ENCODE results near the gene MUC5B. TPM values are rescaled to one million over a fixed set of nuclear protein-coding genes. Genes with fewer than 3 reads are reported as not detected.

MUC5B gene
- total RNA-seq, 2 experiments from 2014 or later: not detected

DNA sequence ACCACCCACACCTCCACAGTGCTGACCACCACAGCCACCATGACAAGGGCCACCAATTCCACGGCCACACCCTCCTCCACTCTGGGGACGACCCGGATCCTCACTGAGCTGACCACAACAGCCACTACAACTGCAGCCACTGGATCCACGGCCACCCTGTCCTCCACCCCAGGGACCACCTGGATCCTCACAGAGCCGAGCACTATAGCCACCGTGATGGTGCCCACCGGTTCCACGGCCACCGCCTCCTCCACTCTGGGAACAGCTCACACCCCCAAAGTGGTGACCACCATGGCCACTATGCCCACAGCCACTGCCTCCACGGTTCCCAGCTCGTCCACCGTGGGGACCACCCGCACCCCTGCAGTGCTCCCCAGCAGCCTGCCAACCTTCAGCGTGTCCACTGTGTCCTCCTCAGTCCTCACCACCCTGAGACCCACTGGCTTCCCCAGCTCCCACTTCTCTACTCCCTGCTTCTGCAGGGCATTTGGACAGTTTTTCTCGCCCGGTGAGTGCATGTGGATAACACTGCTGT lies 28.4 kb downstream of the MUC5B start:
- ATAC-seq: no peak
- peaks cover 4% of the 10 kb centered on the region for H3K9me3 Mint-ChIP-seq
- TF ChIP-seq CTCF (IDR thresholded peaks at IDR 0.05): no peak
- CTCF ChIA-PET: no interaction called here
- H3K4me3 Mint-ChIP-seq: no peak overlapping the region
- intact Hi-C loops (cut with micrococcal nuclease): no loop called here
- H3K4me1 Mint-ChIP-seq (ENCODE audit: low read depth): no peaks in the 10 kb centered on the region
- H3K36me3 Mint-ChIP-seq (ENCODE audit: low read depth): no peaks in the 10 kb centered on the region
- no peak for DNase-seq
- POLR2A ChIA-PET: interaction anchor here (0.6 to 0.7 kb wide), 2 partner anchors 11 to 486 kb away, joined by 3 read pairs; no protein-coding TSS in a partner anchor
- H3K27ac Mint-ChIP-seq: no peak overlapping the region
- H3K27me3 Mint-ChIP-seq: no peaks in the 10 kb centered on the region

DNA sequence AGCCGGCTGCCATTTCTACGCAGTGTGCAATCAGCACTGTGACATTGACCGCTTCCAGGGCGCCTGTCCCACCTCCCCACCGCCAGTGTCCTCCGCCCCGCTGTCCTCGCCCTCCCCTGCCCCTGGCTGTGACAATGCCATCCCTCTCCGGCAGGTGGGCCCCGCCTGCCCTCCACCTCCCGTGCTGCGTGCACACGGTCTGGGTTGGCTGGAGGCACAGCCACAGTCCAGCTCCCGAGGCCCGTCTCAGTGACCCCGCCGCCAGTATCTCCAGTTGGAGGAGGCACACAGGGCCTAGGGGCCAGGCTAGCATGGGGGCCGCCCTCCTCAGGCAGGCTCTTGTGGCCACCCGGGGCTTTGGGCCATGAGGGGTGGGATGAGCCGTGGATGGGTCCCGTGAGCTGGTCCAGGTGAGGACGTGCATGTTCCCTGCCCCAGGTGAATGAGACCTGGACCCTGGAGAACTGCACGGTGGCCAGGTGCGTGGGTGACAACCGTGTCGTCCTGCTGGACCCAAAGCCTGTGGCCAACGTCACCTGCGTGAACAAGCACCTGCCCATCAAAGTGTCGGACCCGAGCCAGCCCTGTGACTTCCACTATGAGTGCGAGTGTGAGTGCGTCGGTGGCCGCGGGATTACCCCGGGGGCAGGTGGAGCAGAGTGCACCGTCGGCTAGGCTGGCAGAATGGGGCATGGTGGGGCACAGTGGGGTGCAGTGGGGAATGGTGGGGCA lies 29.7 kb downstream of the MUC5B start:
- ChIA-PET CTCF (no interaction called here), POLR2A (interaction anchor here (1.1 kb wide), 1 partner anchor 10 kb away, joined by 5 read pairs; no protein-coding TSS in a partner anchor)
- Mint-ChIP-seq H3K27me3 (no peaks in the 10 kb centered on the region), H3K4me1 (ENCODE audit: low read depth) (no peaks in the 10 kb centered on the region), H3K9me3 (peaks cover 4% of the 10 kb centered on the region), H3K36me3 (ENCODE audit: low read depth) (no peaks in the 10 kb centered on the region), H3K27ac (no peak overlapping the region), H3K4me3 (no peak overlapping the region)
- intact Hi-C loops (cut with micrococcal nuclease): no loop called here
- DNase-seq (no peak), ATAC-seq (no peak)
- no peak for TF ChIP-seq CTCF (IDR thresholded peaks at IDR 0.05)

- Mint-ChIP-seq H3K36me3 (ENCODE audit: low read depth) (no peaks in the 10 kb centered on the region), H3K4me1 (ENCODE audit: low read depth) (no peaks in the 10 kb centered on the region), H3K9me3 (peaks cover 4% of the 10 kb centered on the region), H3K27me3 (no peaks in the 10 kb centered on the region), H3K27ac (no peak overlapping the region), H3K4me3 (no peak overlapping the region)
- no peak for TF ChIP-seq CTCF (IDR thresholded peaks at IDR 0.05)
- CTCF ChIA-PET: no interaction called here
- POLR2A ChIA-PET: interaction anchor here (1.1 kb wide), 1 partner anchor 9 kb away, joined by 5 read pairs; no protein-coding TSS in a partner anchor
- ATAC-seq: no peak
- DNase-seq: no peak
- intact Hi-C loops (cut with micrococcal nuclease): no loop called here
These were observed 30.2 kb downstream of the MUC5B start for GRCh38 chr11:1253103-1253485.

DNA sequence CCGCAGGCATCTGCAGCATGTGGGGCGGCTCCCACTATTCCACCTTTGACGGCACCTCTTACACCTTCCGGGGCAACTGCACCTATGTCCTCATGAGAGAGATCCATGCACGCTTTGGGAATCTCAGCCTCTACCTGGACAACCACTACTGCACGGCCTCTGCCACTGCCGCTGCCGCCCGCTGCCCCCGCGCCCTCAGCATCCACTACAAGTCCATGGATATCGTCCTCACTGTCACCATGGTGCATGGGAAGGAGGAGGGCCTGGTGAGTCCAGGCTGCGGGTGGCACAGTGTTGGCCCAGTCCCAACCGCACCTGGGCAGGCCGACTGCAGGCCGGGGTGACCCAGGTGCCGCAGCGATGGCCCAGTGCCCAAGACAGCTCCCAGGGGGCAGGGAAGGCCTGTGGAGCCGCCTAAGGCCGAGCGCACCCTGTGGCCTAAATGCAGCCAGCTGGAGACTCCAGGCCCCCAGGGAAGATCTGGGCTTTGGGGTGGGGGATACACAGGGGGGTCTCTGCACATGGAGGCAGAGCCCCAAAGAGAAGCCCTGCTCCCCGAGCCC lies 31.3 kb downstream of the MUC5B start:
- no peak for TF ChIP-seq CTCF (IDR thresholded peaks at IDR 0.05)
- Mint-ChIP-seq H3K27ac (no peak overlapping the region), H3K4me3 (no peak overlapping the region), H3K9me3 (peaks cover 4% of the 10 kb centered on the region), H3K4me1 (ENCODE audit: low read depth) (no peaks in the 10 kb centered on the region), H3K36me3 (ENCODE audit: low read depth) (no peaks in the 10 kb centered on the region), H3K27me3 (no peaks in the 10 kb centered on the region)
- no peak for ATAC-seq
- ChIA-PET CTCF (no interaction called here), POLR2A (interaction anchor here (1.2 kb wide), 1 partner anchor 55 kb away, joined by 3 read pairs; the partner anchor contains the start of gene TOLLIP)
- no peak for DNase-seq
- intact Hi-C loops (cut with micrococcal nuclease): no loop called here

DNA sequence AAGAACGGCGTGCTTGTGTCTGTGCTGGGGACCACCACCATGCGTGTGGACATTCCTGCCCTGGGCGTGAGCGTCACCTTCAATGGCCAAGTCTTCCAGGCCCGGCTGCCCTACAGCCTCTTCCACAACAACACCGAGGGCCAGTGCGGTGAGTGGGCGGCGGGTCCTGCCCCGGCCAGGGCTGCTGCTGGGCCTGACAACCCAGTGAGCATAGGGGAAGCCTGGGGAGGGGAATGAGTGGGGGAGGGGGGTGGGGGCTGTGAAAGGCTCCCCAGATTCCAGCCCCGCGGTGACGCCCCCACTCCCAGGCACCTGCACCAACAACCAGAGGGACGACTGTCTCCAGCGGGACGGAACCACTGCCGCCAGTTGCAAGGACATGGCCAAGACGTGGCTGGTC lies 31.9 kb downstream of the MUC5B start:
- Mint-ChIP-seq H3K27ac (no peak overlapping the region), H3K36me3 (ENCODE audit: low read depth) (no peaks in the 10 kb centered on the region), H3K9me3 (peaks cover 4% of the 10 kb centered on the region), H3K4me3 (no peak overlapping the region), H3K27me3 (no peaks in the 10 kb centered on the region), H3K4me1 (ENCODE audit: low read depth) (no peaks in the 10 kb centered on the region)
- POLR2A ChIA-PET: interaction anchor here (1.2 kb wide), 1 partner anchor 55 kb away, joined by 3 read pairs; the partner anchor contains the start of gene TOLLIP
- CTCF ChIA-PET: no interaction called here
- TF ChIP-seq CTCF (IDR thresholded peaks at IDR 0.05): no peak
- no peak for DNase-seq
- intact Hi-C loops (cut with micrococcal nuclease): no loop called here
- ATAC-seq: no peak
